ENCODE results near the gene ADCK1. TPM values are rescaled to one million over a fixed set of nuclear protein-coding genes. Genes with fewer than 3 reads are reported as not detected.

ADCK1 gene
- total RNA-seq, 1 experiment from 2014 or later = 1.8 TPM

GRCh38 chr14:77961847-77962580 is 162.1 kb downstream of the ADCK1 start:
- DNase-seq (ENCODE audit: low read depth) = no peak
- in situ Hi-C loops (cut with HindIII; ENCODE audit: low pct_unique_long_range_greater_than_20kb, low sequenced_read_pairs) = no loop called here

- no peak for DNase-seq (ENCODE audit: low read depth)
- in situ Hi-C loops (cut with HindIII; ENCODE audit: low pct_unique_long_range_greater_than_20kb, low sequenced_read_pairs) = no loop called here
Observed at GRCh38 chr14:77962731-77963520, 163.0 kb downstream of the ADCK1 start.

- in situ Hi-C loops (cut with HindIII; ENCODE audit: low pct_unique_long_range_greater_than_20kb, low sequenced_read_pairs) = no loop called here
Observed at GRCh38 chr14:77964586-77964985, 164.7 kb downstream of the ADCK1 start.

GRCh38 chr14:77965050-77965449 is 165.1 kb downstream of the ADCK1 start:
- in situ Hi-C loops (cut with HindIII; ENCODE audit: low pct_unique_long_range_greater_than_20kb, low sequenced_read_pairs) = no loop called here
- no peak for DNase-seq (ENCODE audit: low read depth)

More at GRCh38 chr14:77964586-77964985, 164.7 kb downstream of the ADCK1 start:
- DNase-seq (ENCODE audit: low read depth) = no peak

GRCh38 chr14:77965919-77966435 is 166.1 kb downstream of the ADCK1 start:
- peak; percentile 91 for DNase-seq (ENCODE audit: low read depth)
- in situ Hi-C loops (cut with HindIII; ENCODE audit: low pct_unique_long_range_greater_than_20kb, low sequenced_read_pairs) = no loop called here

GRCh38 chr14:77967110-77967509 is 167.2 kb downstream of the ADCK1 start:
- in situ Hi-C loops (cut with HindIII; ENCODE audit: low pct_unique_long_range_greater_than_20kb, low sequenced_read_pairs) = no loop called here
- no peak for DNase-seq (ENCODE audit: low read depth)

GRCh38 chr14:77970646-77971045 is 170.7 kb downstream of the ADCK1 start:
- DNase-seq (ENCODE audit: low read depth) = no peak
- in situ Hi-C loops (cut with HindIII; ENCODE audit: low pct_unique_long_range_greater_than_20kb, low sequenced_read_pairs) = no loop called here

- in situ Hi-C loops (cut with HindIII; ENCODE audit: low pct_unique_long_range_greater_than_20kb, low sequenced_read_pairs) = no loop called here
- DNase-seq (ENCODE audit: low read depth) = no peak
Observed at GRCh38 chr14:77973246-77973645, 173.3 kb downstream of the ADCK1 start.

GRCh38 chr14:77976591-77976990 is 176.7 kb downstream of the ADCK1 start:
- no peak for DNase-seq (ENCODE audit: low read depth)
- in situ Hi-C loops (cut with HindIII; ENCODE audit: low pct_unique_long_range_greater_than_20kb, low sequenced_read_pairs) = no loop called here

GRCh38 chr14:77979171-77979570 is 179.3 kb downstream of the ADCK1 start:
- in situ Hi-C loops (cut with HindIII; ENCODE audit: low pct_unique_long_range_greater_than_20kb, low sequenced_read_pairs) = no loop called here
- DNase-seq (ENCODE audit: low read depth) = no peak

GRCh38 chr14:77979666-77980351 is 179.9 kb downstream of the ADCK1 start:
- no peak for DNase-seq (ENCODE audit: low read depth)
- in situ Hi-C loops (cut with HindIII; ENCODE audit: low pct_unique_long_range_greater_than_20kb, low sequenced_read_pairs) = no loop called here

GRCh38 chr14:77980475-77981321 is 180.8 kb downstream of the ADCK1 start:
- in situ Hi-C loops (cut with HindIII; ENCODE audit: low pct_unique_long_range_greater_than_20kb, low sequenced_read_pairs) = no loop called here
- no peak for DNase-seq (ENCODE audit: low read depth)

Other genes with a start within 250 kb of the ADCK1 start
- 14.4 and 15.9 TPM in 2 replicates for gene SPTLC2, start 183.5 kb upstream of the ADCK1 start, total RNA-seq (2014; rRNA removed; shearing (Covaris generic); ENCODE audit: low replicate concordance)
- gene ALKBH1, start 92.1 kb upstream of the ADCK1 start, total RNA-seq (2014; rRNA removed; shearing (Covaris generic); ENCODE audit: low replicate concordance) = 6.7 and 13.1 TPM in 2 replicates
- 225 and 254 TPM in 2 replicates for gene SLIRP, start 92.0 kb upstream of the ADCK1 start, total RNA-seq (2014; rRNA removed; shearing (Covaris generic); ENCODE audit: low replicate concordance)
- 39.6 and 85.5 TPM in 2 replicates for gene SNW1, start 39.0 kb upstream of the ADCK1 start, total RNA-seq (2014; rRNA removed; shearing (Covaris generic); ENCODE audit: low replicate concordance)

All from Caki2 (cell line).